ENCODE measurements around the gene DMBT1.

DMBT1 gene

DNA sequence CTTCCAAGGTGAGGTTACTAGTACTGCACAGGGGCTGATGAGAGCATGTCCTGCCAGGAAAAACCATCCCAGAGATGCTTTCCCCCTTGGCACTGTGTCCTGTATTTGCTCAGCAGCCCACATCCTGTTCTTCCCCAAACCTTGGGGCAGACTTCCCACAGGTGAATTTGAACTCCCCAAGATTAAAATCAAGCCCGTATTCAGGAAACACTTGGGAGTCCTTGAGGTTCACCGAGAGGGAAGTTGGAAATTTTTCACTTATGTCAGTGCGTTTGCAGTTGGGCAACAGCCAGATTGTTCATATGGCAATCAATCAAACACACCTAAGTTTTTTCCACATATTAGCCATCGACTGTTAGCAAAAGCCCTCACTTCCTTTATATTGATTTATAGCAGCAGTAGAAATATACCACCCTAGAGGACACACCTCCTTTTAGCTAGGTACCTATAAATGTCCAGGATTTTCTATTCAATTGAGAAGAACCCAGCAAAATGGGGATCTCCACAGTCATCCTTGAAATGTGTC is at the start of gene DMBT1:
Gene DMBT1, plus strand, starts transcription at position 476 of the 526 bp plus-strand sequence. Its CDS starts 17 bp downstream, at position 493.
- DNase-seq, result no peak

DNA sequence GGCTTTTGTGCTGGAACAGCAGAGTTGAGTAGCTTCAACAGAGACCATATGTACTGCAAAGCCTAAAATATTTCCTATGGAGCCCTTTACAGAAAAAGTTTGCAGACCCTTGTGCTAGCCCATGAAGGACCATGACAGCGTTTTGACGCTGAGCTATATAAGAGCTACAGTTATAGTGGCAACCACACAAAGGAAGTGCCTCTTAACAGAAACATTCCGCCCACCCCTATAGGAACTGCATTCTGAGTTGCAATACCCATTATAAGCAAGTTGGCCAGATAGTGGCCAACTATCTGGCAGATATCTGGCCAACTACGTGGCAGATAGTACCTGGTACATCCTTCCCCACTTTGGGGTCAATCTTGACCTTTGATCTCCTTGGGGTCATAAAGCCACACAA is 47.5 kb upstream of the DMBT1 start:
- DNase-seq, result no peak

DNA sequence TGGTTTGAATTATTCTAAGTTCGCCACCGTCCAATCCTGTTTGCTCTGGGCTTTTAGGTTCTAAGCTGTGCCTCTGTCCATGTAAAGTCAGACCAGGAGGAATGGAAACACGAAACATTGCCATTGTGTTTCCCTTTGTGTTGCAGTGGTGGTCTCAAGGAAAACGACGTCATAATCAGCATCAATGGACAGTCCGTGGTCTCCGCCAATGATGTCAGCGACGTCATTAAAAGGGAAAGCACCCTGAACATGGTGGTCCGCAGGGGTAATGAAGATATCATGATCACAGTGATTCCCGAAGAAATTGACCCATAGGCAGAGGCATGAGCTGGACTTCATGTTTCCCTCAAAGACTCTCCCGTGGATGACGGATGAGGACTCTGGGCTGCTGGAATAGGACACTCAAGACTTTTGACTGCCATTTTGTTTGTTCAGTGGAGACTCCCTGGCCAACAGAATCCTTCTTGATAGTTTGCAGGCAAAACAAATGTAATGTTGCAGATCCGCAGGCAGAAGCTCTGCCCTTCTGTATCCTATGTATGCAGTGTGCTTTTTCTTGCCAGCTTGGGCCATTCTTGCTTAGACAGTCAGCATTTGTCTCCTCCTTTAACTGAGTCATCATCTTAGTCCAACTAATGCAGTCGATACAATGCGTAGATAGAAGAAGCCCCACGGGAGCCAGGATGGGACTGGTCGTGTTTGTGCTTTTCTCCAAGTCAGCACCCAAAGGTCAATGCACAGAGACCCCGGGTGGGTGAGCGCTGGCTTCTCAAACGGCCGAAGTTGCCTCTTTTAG is 46.3 kb upstream of the DMBT1 start:
- DNase-seq, result no peak

DNA sequence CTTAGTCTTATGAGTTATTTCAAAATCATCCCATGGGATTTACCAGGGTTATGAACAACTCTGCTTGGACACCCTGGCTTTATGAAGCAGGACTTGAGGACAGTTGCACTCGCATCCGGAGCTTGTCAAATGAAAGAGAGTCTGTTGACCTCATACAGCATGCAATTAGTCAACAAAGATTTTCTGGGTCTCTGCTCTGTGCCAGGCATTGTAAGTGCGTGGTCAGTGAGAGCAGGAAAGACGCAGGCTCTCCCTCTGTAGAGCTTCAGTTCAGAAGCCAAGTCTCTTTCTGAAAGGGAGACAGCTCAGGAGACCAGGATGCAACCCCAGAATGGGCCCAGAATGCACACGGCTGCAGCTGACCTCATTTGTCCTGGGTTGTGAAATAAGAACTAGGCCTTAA is 45.5 kb upstream of the DMBT1 start:
- DNase-seq, result no peak

DNA sequence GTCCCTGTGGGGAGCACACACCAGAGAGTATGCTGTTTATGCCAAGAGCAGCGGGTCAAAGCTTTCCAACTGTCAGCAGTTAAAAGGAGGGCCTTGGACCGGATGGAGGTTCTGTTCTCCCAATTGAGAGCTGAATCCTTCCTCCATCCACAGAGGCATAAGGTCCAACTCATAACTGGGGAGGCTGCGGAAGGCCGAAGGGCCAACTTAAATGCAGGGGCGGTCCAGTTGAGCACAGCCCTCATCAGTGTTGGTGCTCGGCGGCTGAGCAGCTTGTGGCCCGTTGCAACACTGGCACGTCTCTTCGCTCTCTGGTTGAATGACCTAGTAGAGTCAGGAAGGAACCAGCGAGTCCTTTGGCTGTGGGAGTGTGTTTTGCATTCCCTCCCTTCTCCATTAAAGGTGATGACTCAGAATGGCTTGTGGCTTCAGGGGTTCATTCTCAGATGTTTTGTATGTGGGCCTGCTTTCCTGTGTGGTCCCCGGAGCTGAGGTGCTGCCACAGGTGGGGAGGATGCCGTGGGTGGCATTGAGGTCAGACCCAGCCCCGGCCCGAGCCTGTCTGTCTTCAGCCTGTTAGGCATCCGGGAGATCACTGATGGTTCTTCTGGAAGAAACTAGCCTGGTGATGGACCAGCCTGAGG is 44.8 kb upstream of the DMBT1 start:
- no peak for DNase-seq

DNA sequence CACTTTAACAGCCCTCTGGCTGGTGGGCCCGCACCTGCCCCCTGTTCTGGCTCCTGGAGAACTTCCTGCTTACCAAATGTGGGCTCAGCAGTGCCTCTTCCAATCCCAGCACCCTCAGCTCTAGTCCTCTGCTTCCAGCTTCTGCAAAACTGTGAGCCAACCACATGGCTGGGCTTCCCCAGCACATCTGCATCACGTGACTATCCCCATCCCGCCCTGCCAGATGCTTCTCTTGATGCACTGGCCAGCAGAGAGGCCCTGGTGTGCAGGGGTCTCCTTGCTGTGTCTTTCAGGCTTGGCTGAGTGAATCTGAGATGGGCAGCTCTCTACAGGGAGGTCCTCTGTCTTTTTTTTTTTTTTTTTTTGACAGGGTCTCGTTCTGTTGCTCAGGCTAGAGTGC is 43.8 kb upstream of the DMBT1 start:
- DNase-seq, result no peak

DNA sequence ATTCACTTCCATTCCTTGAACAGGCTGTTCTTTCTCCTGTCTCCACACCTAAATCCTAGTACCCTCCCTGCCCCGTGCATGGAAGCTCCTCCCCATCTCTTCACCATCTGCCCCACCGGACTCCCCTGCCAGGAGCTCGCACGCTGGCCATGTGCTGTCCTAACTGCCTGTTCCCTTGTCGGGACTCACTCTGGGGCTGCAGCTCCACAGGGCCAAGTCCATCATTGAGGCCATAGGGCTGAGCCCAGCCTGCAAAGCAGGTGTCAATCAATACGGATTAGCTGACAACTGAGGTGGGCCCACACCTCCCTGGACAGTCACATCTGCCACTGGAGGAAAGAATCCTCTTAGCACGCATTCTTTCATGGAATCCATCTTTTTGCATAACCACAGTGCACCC is 41.4 kb upstream of the DMBT1 start:
- DNase-seq, result no peak

DNA sequence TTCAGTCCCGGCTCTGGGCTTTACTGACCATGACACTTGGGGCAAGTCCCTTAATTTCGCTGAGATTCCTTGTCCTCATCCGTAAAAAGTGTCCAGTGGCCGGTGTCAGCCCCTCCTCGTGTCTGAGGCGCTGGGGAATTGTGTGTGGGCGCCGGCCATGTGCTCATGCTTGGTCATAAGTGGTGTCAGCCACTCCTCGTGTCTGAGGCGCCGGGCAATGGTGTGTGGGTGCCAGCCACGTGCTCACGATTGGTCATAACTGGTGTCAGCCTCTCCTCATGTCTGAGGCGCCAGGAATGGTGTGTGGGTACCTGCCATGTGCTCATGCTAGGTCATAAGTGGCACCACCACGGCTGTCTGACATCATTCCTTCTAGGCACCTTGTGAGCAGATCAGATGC is 40.7 kb upstream of the DMBT1 start:
- DNase-seq, result no peak

DNA sequence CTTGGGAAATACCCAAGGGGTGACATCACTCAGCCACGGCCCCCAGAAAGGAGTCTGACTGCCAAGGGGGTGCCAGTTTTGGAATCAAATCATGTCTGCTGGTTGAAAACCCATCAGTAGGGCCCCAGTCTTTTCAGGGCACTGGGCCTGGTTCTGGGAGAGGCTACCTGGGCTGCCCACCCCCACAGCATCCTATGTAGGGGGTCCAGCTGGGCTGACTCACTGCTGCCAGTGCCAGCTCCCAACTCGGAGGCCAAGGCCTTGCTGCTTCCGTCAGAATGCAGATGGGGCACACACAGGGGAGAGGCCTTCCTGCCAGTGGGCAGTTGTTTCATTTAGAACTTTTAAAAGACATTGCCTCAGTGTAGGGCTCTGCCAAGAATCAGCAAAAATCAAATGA is 39.5 kb upstream of the DMBT1 start:
- DNase-seq, result no peak

DNA sequence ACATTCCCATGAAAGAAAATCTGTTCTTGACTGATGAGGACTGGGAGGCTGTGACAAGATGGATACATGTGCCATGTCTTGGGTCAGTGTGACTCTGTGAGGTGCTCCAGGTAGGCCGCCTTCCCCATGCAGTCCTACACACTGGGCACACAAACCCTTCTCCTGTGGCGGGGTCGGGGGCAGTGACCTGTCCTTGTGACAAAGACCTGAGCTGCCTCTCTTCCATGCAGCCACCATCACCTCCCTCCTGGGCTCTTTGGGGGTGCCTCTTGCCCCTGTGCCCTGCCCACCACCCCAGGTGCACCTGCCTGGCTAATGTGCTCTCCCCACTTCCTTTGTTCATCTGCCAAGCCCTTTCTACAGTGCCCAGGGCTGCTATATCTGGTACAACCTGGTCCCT is 35.7 kb upstream of the DMBT1 start:
- DNase-seq, result no peak

DNA sequence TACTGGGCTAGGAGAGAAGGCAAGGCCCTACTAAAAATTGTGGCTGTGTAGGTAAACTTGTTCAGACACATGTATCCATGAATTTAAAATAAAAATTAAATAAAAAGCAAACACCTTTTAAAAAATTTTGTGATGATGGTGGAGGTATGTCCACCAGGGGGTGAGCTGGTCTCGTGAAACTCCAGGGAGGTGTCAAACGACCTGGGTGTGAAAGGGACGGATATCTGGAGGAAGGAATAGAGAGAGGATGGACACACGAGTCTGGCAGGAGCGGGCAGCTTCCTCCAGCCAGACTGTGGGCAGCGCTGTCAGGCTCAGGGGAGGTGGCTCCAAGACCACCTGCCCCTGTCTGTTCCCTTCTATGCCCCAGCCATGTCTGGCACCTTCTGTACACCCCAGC is 34.8 kb upstream of the DMBT1 start:
- DNase-seq, result no peak

DNA sequence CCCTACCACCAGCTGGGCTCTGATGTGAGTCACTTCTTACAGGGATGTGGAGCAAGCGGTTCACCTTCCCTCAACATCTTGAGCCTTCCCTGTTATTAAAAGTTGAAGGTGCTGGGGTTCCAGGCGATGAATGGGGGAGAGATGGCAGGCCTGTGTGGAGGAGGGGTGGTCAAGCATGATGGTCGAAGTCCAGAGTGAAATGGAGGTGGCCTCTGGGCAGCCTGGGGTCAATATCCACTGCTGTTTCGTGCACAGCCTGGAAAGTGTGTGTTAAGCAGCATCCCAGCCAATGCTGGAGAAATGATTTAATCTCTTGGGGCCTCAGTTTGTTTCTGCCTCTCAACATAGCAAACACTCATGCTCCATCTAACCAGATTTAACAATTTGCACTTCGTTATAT is 33.7 kb upstream of the DMBT1 start:
- DNase-seq, result no peak

DNA sequence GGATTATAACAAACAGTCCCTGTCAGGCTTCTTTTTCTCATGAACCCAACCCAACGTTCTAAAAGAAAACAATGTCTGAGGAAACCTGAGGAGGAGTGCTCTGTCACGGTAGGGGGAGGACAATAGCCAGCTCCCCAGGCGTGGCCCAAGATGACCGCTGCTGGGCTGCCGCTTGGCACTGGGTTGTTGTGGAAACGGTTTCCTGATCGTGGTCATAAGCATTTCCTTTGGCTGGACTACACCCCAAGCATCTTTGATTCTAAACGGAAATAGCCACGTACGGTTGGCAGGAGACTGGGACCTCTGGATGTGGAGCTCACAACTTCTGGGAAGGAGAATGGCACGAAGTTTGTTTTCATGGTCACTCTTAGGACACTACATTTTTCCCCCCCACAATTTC is 30.4 kb upstream of the DMBT1 start:
- no peak for DNase-seq

DNA sequence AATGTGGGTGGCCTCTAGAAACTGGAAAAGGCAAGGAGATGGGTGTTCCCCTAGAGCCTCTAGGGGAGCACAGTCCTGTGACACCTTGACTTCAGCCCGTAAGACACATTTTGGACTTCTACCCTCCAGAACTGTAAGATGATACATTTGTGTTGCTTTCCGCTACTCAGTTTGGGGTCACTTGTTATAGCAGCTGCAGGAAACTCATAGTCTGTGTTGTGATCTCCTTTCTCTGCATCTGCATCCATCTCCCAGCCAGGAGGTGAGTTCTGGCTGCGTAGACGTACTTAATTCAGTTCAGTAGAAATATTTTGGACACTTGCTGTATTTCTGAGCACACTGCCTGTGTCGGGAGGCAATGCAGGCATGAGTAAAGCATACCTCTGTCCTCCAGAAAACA is 29.3 kb upstream of the DMBT1 start:
- no peak for DNase-seq

DNA sequence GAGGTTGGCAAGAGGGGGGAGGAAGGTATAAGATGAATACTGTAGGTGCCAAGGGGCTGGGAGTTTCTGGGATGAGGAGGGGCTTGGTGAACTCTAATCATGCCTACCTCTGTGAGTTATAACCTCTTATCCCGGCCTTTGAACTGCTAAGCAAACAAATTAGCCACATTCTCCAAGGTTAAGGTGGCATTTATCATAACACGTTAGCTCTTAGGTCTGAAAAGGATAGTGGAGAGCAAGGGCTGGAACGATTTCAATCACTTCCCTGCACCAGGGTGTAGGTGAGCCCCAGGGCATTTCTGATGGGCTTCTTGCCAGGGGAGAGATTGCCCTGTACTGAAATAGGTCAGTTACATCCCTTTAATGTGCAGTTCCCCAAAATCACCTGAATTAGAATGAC is 28.6 kb upstream of the DMBT1 start:
- no peak for DNase-seq

DNA sequence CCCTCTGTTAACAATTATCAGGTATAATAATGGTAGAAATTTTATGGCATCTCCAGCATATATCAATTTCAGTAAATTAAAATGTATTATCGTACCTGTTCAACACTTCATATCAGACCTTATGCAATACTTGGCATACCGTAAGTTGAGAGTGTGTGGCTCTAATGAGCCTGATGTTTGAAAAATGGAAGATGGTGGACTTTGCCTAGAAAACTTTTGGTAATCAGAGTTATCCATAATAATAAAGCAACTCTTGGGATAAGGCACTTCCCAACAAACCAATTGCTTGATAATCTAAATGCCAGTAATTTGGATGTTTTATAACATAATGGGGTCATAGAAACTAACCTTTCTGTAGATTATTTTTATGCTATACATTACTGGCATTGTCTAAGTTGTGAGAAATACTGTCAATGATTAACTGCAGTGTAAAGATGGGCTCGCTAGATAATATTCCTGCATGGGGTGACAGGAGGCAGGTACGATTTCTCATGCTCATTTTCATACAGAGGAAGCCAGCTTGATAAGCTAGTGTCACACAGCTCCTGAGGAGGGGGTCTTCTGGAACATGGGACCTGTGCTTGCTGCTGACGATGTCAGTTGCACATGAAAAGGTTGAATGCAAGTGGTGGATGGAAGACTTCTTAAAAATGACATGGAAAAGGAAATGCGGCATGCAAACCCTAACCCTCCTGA is 27.8 kb upstream of the DMBT1 start:
- DNase-seq, result no peak

DNA sequence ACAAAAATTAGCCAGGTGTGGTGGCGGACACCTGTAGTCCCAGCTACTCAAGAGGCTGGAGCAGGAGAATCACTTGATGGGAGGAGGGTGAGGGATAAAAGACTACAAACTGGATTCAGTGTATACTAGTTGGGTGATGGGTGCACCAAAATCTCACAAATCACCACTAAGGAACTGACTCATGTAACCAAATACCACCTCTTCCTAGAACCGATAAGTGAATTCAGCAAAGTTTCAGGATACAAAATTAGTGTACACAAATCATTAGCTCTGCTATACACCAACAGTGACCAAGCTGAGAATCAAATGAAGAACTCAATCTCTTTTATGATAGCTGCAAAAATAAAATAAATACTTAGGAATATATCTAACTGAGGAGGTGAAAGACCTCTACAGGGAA is 23.0 kb upstream of the DMBT1 start:
- DNase-seq, result no peak

DNA sequence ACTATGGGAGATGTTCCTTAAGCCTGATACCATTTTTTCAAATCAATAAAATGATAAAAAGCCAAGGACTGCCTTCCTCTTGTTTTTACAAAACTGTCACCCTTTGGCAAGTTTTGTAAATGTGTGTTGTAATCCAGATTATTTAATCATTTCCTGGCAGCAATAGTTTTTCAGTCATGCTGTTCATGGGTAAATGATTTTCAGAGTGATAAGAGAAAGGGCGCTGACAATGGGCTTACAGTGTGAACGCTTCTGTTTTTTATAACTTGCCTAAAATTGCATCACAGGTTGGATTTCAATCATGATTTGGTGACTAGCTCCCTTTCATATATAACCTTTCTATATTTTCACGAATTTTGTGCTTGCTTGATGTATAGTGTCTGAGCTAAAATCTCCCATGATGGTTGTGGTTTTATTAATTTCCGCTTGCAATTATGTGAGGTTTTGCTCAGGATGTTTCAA is 19.0 kb upstream of the DMBT1 start:
- DNase-seq, result no peak

DNA sequence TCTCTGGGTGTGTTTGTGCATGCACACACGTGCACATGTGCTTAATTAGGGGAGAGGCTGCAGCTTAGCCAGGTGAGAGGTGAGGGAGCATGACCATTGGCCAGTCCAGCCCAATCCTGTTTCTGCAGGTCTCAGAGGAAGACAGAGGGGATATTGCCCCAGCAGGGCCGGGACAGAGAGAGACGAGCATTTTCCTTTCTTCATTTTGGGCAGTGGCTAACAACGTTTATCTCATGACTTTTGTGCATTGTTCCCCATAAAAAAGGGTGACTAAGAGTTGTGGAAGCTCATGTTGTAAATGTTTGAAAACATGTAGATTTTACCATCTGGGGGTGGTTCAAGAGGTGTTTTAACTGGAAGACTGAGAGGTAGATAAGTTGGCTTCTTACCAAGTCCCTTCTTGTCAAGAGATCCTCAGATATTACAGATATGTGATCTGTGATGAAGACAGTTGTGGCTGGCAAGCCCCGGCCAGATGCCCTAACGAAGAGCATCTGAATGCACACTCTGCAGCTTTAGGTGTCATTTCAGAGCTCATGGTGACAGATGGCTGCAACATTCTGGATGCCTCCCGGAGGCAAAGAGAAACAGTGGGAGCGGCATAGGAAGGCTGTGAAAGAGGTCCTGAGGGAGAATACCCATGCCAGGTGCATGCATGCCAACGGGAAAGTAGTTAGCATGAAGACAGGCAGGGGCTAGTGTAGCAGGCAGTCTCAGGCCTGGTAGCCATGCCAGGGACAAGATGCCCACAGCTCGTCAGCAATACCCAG is 16.7 kb upstream of the DMBT1 start:
- DNase-seq, result no peak

DNA sequence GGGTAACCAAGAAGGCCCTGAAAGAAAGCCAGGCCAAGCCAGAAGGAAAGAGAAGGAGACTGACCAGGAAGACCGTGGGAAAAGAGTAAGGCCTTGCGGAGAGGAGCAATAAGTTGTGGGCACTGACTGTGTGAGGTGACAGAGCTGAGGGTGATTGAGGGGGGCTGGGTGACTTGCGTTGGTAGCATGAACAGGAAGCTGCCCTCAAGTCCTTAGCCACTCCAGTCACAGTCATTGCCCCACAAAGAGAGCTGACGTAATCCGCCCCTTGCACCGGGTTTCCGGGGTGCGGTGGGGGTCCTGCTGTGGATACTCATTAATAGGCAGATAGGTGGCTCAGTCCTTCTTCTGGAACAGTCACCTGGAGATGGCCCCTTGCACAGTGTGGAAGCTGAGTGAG is 16.1 kb upstream of the DMBT1 start:
- no peak for DNase-seq

DNA sequence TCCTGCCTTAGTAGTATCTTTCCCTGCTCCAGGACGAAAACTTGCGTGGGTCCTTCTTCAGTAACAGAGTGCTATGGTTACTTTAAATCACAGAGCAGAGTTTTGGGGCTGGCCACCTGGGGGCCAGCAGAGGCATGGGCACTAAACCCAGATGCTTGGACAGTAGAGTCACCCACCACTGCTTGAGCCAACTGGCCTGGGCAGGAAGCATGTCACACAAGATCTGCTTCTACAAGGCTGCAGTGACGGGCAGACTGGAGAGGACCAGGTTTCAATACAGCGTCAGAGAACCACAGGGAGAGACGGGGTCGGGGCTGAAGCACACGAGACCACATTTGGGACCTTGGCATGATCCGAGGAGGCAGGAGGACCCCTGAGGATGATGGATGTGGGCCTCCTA is 14.3 kb upstream of the DMBT1 start:
- DNase-seq, result no peak

DNA sequence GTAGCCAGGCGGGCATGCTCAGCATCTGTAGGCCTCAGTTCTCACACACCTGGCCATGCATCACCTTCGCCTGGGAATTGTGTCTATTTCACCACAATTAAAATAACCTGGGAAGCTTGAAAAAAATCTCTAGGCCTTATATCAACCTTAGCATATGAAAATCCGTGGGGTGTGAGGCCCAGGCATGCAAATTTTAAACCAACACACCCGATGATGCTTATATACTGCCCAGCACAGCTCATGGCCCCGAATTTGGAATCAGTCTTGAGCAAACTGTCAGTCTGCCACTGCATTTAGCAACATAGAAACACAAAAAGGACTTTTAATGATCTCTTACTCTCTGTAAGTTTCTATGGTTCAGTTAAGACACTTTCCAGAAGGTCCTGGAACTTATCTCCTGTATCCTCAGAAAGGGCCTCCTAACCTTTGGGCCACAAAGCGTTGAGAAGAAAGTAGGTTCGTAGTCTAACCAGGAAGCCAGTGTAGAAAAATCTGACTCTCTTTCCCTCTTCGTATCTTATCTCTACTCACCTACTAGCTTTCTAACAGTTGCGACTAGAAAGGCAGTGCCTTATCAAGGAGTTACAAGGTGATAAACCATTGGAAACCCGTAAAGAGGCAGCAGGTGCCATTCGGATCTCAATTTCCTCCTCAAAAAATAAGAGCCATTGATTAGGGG is 12.0 kb upstream of the DMBT1 start:
- no peak for DNase-seq

DNA sequence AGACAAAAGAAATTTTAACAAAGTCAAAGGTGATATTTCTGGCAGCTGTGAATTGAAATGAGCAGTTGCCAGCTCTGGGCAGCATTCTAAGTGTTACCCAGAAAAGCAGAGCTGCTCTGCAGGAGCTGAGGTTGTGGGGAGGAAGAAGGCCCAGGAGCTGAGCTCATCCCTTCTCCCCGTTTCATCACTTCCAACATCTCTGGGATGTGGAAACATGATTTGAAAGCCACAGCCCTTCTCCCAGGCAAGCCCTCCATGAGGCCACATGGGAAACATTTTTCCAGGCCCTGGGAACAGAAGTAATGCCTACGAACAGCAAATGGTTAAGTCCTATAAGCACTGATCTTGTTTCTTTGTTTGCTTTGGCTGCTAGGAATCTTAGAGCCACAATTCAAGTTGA is 10.9 kb upstream of the DMBT1 start:
- no peak for DNase-seq
